Measurements from ENCODE around the gene VPS33A.
"Not testable (repeated sequence)": the region's sequence is repeated elsewhere in the genome, so short reads cannot be mapped to it uniquely, and the experiment has no call there.

The VPS33A gene

GRCh38 chr12:122204167-122205052, 61.9 kb downstream of the VPS33A start:
- DNase-seq (ENCODE audit: low read depth) = no peak

- DNase-seq (ENCODE audit: low read depth) = peak; percentile 60
These were observed 62.8 kb downstream of the VPS33A start, which contains the start of gene B3GNT4 for GRCh38 chr12:122203301-122204166. B3GNT4 (plus strand) TSS chr12:122203709; CDS start chr12:122204619, 910 bp downstream.

GRCh38 chr12:122202811-122203210, 63.5 kb downstream of the VPS33A start:
- DNase-seq (ENCODE audit: low read depth) = not testable (repeated sequence)

- no peak for DNase-seq (ENCODE audit: low read depth)
These were observed 64.3 kb downstream of the VPS33A start for GRCh38 chr12:122202017-122202416.

- no peak for DNase-seq (ENCODE audit: low read depth)
These were observed 64.9 kb downstream of the VPS33A start for GRCh38 chr12:122201381-122201780.

GRCh38 chr12:122200541-122201175, 65.6 kb downstream of the VPS33A start:
- DNase-seq (ENCODE audit: low read depth) = no peak

- no peak for DNase-seq (ENCODE audit: low read depth)
These were observed 66.6 kb downstream of the VPS33A start for GRCh38 chr12:122199484-122200355.

- DNase-seq (ENCODE audit: low read depth) = no peak
These were observed 68.7 kb downstream of the VPS33A start for GRCh38 chr12:122197612-122197966.

GRCh38 chr12:122195405-122195804, 70.9 kb downstream of the VPS33A start:
- DNase-seq (ENCODE audit: low read depth) = no peak

GRCh38 chr12:122194804-122195203, 71.5 kb downstream of the VPS33A start:
- DNase-seq (ENCODE audit: low read depth) = no peak

GRCh38 chr12:122192441-122192840, 73.9 kb downstream of the VPS33A start:
- no peak for DNase-seq (ENCODE audit: low read depth)

GRCh38 chr12:122190842-122191668, 75.2 kb downstream of the VPS33A start:
- DNase-seq (ENCODE audit: low read depth) = no peak

- DNase-seq (ENCODE audit: low read depth) = no peak
These were observed 76.4 kb downstream of the VPS33A start for GRCh38 chr12:122189626-122190475.

GRCh38 chr12:122187466-122187865, 78.8 kb downstream of the VPS33A start:
- DNase-seq (ENCODE audit: low read depth) = no peak

- DNase-seq (ENCODE audit: low read depth) = no peak
These were observed 80.7 kb downstream of the VPS33A start for GRCh38 chr12:122185494-122186082.

GRCh38 chr12:122185079-122185478, 81.2 kb downstream of the VPS33A start:
- DNase-seq (ENCODE audit: low read depth) = no peak

- no peak for DNase-seq (ENCODE audit: low read depth)
These were observed 81.8 kb downstream of the VPS33A start for GRCh38 chr12:122184517-122184916.

GRCh38 chr12:122183588-122183940, 82.7 kb downstream of the VPS33A start:
- DNase-seq (ENCODE audit: low read depth) = no peak

GRCh38 chr12:122182887-122183587, 83.3 kb downstream of the VPS33A start, which contains the start of gene LRRC43:
LRRC43 (plus strand) TSS chr12:122183123; CDS start chr12:122183145, 22 bp downstream.
- no peak for DNase-seq (ENCODE audit: low read depth)

All from T-helper 22 cell (primary cell).